HCT116 (cell line): ENCODE results near the gene GPR142.

Source experiments
- CBX3 ChIP-seq: IDR thresholded peaks from 2 replicates; pipeline ENCODE4 v1.6.1; 2012; ENCODE audit warnings: low read depth
- CTCF ChIP-seq, 3 experiments: fragments of 200-600 bp in 1 of 3; sonication (generic) in 1 of 3; IDR thresholded peaks in 2 of 3; conservative IDR thresholded peaks in 1 of 3; 2 replicates each; pipeline ENCODE4 v1.5.1; 2012 to 2017; ENCODE audit warnings: low read depth in 2 of 3, low read length in 2 of 3, antibody characterized with exemption in 1 of 3, borderline replicate concordance in 1 of 3, control low read depth in 1 of 3, mild to moderate bottlenecking in 1 of 3, mixed read lengths in 1 of 3, mixed run types in 1 of 3, moderate library complexity in 1 of 3; ENCODE audit not compliant: insufficient read depth in 1 of 3
- EGR1 ChIP-seq: IDR thresholded peaks from 2 replicates; pipeline ENCODE4 v1.6.1; 2012; ENCODE audit warnings: low read depth
- JUND ChIP-seq: IDR thresholded peaks from 2 replicates; pipeline ENCODE4 v1.6.1; 2012
- POLR2A ChIP-seq: IDR thresholded peaks from 2 replicates; pipeline ENCODE4 v1.7.0; 2011; ENCODE audit warnings: borderline replicate concordance; ENCODE audit not compliant: insufficient read depth, insufficient read length; ENCODE audit errors: extremely low read depth
- RAD21 ChIP-seq: IDR thresholded peaks from 2 replicates; pipeline ENCODE4 v1.6.1; 2012; ENCODE audit warnings: low read depth, mild to moderate bottlenecking
- YY1 ChIP-seq: IDR thresholded peaks from 2 replicates; pipeline ENCODE4 v1.6.1; 2011; ENCODE audit warnings: low read length, low read depth, moderate library complexity, mild to moderate bottlenecking; ENCODE audit not compliant: insufficient replicate concordance; ENCODE audit errors: extremely low read depth

GRCh38 chr17:74403512-74404137 lies 36.3 kb downstream of the GPR142 start:
- TF ChIP-seq CTCF (IDR thresholded peaks at IDR 0.05 in 2 of 3, conservative IDR thresholded peaks at IDR 0.05 in 1 of 3; ENCODE audit: borderline replicate concordance in 1 of 3, insufficient read depth in 1 of 3, low read depth in 2 of 3, low read length in 2 of 3) (no peak), YY1 (no peak), EGR1 (no peak), RAD21 (no peak), JUND (no peak), POLR2A (no peak), CBX3 (no peak)
